Esophagus muscularis mucosa (tissue), 3 donors: ENCODE results near the gene ZNF580.

Experiments
- CTCF ChIP-seq, 3 experiments: fragments of 200-600 bp in 2 of 3; fragments of 450-650 bp in 1 of 3; sonication (generic) in 2 of 3; IDR thresholded peaks; one replicate each; pipeline ENCODE4 v1.5.1; 2017 to 2019; ENCODE audit warnings: antibody characterized with exemption in 3 of 3, mild to moderate bottlenecking in 2 of 3, moderate library complexity in 1 of 3
- EP300 ChIP-seq: sonication (generic); formaldehyde crosslinking; IDR thresholded peaks from one replicate; pipeline ENCODE4 v1.6.1; 2017; ENCODE audit warnings: antibody characterized with exemption

DNA sequence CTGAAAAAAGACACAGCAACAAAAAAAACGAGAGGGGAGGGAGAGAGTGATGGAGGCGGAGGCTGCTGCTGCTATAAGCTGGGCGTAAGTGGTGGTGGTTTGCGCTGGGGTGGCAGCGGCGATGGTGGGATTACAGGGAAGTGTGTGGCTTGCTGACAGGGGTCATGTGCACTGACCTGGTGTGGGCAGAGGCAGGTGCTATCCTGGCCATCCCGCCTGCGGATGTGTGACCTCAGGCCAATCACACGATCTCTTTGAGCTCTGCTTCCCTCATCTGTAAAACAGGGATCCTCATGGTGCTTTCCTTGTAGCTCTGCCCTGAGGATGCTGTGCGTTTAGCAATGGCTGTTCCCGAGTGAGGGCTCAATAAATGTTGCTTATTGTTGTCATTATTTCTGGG is 3.3 kb upstream of the ZNF580 start:
- TF ChIP-seq CTCF (IDR thresholded peaks at IDR 0.05): no peak
- no peak for TF ChIP-seq EP300
